AG10803 (cell line): ENCODE measurements around the gene COQ10A.
A peak's percentile ranks its signal among the peaks of the same experiment; 100 is the strongest.

ENCODE experiments used
- DNase-seq: peaks from one replicate; pipeline ENCODE4 v3.0.0; 2010; ENCODE audit warnings: low read depth
- H3K4me3 ChIP-seq: 2 replicates; pipeline ENCODE4 v1.5.1; 2011; ENCODE audit warnings: mild to moderate bottlenecking, low read length, control low read depth
- CTCF ChIP-seq: conservative IDR thresholded peaks from 2 replicates; pipeline ENCODE4 v1.5.1; 2011; ENCODE audit warnings: mild to moderate bottlenecking, low read length, control low read depth, inconsistent platforms

Gene COQ10A

GRCh38 chr12:56256326-56256960 is 10.3 kb upstream of the COQ10A start:
- DNase-seq, result peak; percentile 46
- peak; percentile 17 for TF ChIP-seq CTCF
- peak overlapping the region; percentile 90 for H3K4me3 ChIP-seq

- TF ChIP-seq CTCF, result no peak
- DNase-seq, result no peak
- peak overlapping the region; percentile 90 for H3K4me3 ChIP-seq
Observed at GRCh38 chr12:56257071-56257470, 9.7 kb upstream of the COQ10A start.

GRCh38 chr12:56257491-56258067 is 9.2 kb upstream of the COQ10A start:
- TF ChIP-seq CTCF, result 0 out of 2 replicates have a peak, but pooled peaks have one; percentile 6
- H3K4me3 ChIP-seq, result peak overlapping the region; percentile 90
- DNase-seq, result no peak

DNA sequence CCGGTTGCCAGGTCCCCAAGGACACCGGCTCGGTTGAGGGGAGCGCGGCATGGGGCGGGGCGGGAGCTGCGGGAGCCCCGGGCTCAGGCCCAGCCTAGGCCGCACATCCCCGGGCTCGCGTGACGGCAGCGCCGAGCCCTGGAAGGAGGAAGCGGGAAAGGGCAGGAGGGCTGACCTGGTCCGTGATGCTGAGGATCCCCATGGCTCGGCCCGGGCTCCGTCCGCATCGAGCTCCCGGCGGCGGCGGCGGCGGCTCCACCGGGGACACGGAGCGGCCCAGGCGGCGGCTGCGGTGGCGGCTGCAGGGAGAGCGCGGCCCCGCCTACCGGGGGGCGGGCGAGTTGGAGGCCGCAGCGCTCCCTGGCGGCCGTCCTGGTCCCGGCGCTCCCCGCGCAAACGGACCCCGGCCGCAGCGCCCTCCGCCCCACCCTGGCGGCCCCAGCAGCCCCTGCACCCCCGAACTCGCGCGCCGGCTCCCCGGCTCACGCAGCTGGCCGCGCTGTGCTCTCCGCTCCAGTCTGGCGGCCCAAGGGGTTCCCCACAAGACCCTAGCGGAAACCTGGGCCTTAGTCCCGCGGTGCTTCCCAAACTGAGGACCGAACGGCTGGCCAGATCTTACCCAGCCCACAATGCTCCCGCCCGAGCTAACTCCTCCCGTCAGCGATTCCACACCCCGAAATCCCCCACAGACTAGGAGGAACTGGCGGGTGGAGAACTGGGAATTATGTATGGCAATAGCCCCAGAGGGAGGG is 8.5 kb upstream of the COQ10A start, which contains the start of gene ANKRD52:
Gene ANKRD52, minus strand, starts transcription at position 317 of the 752 bp plus-strand sequence. Its CDS starts 115 bp downstream, at position 202.
- peak; percentile 41; the same call in 1 of the 2 replicates for TF ChIP-seq CTCF
- peak within 1 kb of the TSS; percentile 90 for H3K4me3 ChIP-seq

DNA sequence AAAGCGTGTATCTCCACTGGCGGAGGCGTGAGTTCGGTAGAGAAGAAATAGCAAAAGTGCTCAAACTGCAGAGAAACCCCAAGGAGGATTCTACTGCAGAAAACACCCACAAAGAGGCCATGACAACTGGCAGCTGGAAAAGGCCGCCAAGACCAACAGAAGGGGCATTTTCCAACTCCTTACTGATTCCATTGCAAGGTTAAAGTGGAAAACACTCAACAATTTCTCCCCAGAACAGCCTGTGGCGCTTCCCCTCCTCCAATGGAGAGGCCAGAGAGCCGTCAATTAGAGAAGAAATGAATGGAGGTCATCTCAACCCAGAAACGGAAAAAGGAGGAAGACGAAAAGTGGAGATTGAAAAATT is 7.9 kb upstream of the COQ10A start:
- H3K4me3 ChIP-seq, result peak overlapping the region; percentile 70
- TF ChIP-seq CTCF, result no peak; the same call in 1 of the 2 replicates
- no peak for DNase-seq

More for the DNA sequence above, 8.5 kb upstream of the COQ10A start, which contains the start of gene ANKRD52:
- peak; percentile 83 for DNase-seq

DNA sequence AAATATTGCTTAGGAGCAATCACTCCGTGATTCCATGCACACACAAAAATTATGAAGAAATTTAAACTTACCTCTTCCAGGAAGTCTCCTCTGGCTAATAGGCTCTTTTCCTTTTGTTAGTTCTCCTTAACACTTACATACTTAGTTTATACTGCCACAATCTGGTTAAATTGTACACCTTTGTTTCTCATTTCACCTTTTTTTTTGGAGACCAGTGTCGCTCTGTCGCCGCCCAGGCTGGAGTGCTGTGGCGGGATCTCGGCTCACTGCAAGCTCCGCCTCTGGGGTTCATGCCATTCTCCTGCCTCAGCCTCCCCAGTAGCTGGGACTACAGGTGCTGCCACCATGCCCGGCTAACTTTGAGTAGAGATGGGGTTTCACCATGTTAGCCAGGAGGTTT is 6.4 kb upstream of the COQ10A start:
- no peak for DNase-seq
- no peak overlapping the region for H3K4me3 ChIP-seq
- no peak for TF ChIP-seq CTCF
